HepG2 (cell line): ENCODE data around the gene KDM1B.

ENCODE experiments used
- BCL3 ChIP-seq: sonication (generic); formaldehyde crosslinking; IDR thresholded peaks from 2 replicates; pipeline ENCODE4 v1.5.1; 2020; ENCODE audit warnings: mild to moderate bottlenecking, missing genetic modification reagents, moderate library complexity
- CTCF ChIP-seq: sonication (generic); formaldehyde crosslinking; IDR thresholded peaks from 2 replicates; pipeline ENCODE4 v1.5.0; 2020; ENCODE audit warnings: mild to moderate bottlenecking, missing genetic modification reagents, moderate library complexity
- GATA4 ChIP-seq: sonication (generic); IDR thresholded peaks from 2 replicates; pipeline ENCODE4 v1.6.1; 2016; ENCODE audit warnings: antibody characterized with exemption, low read depth, borderline replicate concordance
- HMG20A ChIP-seq: IDR thresholded peaks from 2 replicates; pipeline ENCODE4 v1.6.1; 2016; ENCODE audit warnings: borderline replicate concordance
- HNRNPH1 ChIP-seq: fragments of 200-400 bp; formaldehyde crosslinking; optimal IDR thresholded peaks from 2 replicates; pipeline ENCODE3; 2017; ENCODE audit warnings: mild to moderate bottlenecking, low read depth, low read length
- POLR2A ChIP-seq, 2 experiments: IDR thresholded peaks; 2 replicates each; pipeline ENCODE4 v1.6.1; 2011; ENCODE audit warnings: low read depth in 2 of 2, low read length in 2 of 2, mild to moderate bottlenecking in 1 of 2, moderate library complexity in 1 of 2; ENCODE audit not compliant: insufficient read depth in 1 of 2
- REST ChIP-seq, 2 experiments: IDR thresholded peaks; 2 replicates each; pipeline ENCODE4 v1.6.1; 2011 to 2012; ENCODE audit warnings: low read length in 2 of 2, borderline replicate concordance in 1 of 2, low read depth in 1 of 2, mild to moderate bottlenecking in 1 of 2, moderate library complexity in 1 of 2
- RXRA ChIP-seq: sonication (generic); formaldehyde crosslinking; IDR thresholded peaks from 2 replicates; pipeline ENCODE4 v1.5.1; 2020; ENCODE audit warnings: missing genetic modification reagents
- SP2 ChIP-seq: sonication (generic); formaldehyde crosslinking; IDR thresholded peaks from 2 replicates; pipeline ENCODE4 v1.5.1; 2020; ENCODE audit warnings: mild to moderate bottlenecking, missing genetic modification reagents
- TOPORS ChIP-seq: sonication (generic); formaldehyde crosslinking; IDR thresholded peaks from 2 replicates; pipeline ENCODE4 v1.8.0; 2023; ENCODE audit warnings: mild to moderate bottlenecking, missing genetic modification reagents
- ZNF367 ChIP-seq: sonication (generic); formaldehyde crosslinking; IDR thresholded peaks from 2 replicates; pipeline ENCODE4 v1.4.0; 2020; ENCODE audit warnings: missing genetic modification reagents, borderline replicate concordance

GRCh38 chr6:18179770-18180356 lies 24.6 kb downstream of the KDM1B start:
- TF ChIP-seq REST (IDR thresholded peaks at IDR 0.05; ENCODE audit: borderline replicate concordance in 1 of 2, low read depth in 1 of 2, low read length in 2 of 2), result no peak
- no peak for TF ChIP-seq POLR2A (IDR thresholded peaks at IDR 0.05; ENCODE audit: insufficient read depth in 1 of 2, low read depth in 2 of 2, low read length in 2 of 2)
- TF ChIP-seq HNRNPH1, result no peak
- TF ChIP-seq GATA4, result no peak
- TF ChIP-seq ZNF367 (CRISPR knock-in tag), result no peak
- no peak for TF ChIP-seq CTCF (CRISPR knock-in tag)
- TF ChIP-seq TOPORS, result no peak
- no peak for TF ChIP-seq RXRA (CRISPR knock-in tag)
- TF ChIP-seq HMG20A (CRISPR knock-in tag), result no peak
- no peak for TF ChIP-seq SP2 (CRISPR knock-in tag)
- no peak for TF ChIP-seq BCL3 (CRISPR knock-in tag)
